ENCODE data around the gene MDM4. TPM values are rescaled to one million over a fixed set of nuclear protein-coding genes. Genes with fewer than 3 reads are reported as not detected.
"Not testable (repeated sequence)": the region's sequence is repeated elsewhere in the genome, so short reads cannot be mapped to it uniquely, and the experiment has no call there.

MDM4 gene
- total RNA-seq, 2 experiments from 2014 or later: 89.1 to 94.6 TPM

DNA sequence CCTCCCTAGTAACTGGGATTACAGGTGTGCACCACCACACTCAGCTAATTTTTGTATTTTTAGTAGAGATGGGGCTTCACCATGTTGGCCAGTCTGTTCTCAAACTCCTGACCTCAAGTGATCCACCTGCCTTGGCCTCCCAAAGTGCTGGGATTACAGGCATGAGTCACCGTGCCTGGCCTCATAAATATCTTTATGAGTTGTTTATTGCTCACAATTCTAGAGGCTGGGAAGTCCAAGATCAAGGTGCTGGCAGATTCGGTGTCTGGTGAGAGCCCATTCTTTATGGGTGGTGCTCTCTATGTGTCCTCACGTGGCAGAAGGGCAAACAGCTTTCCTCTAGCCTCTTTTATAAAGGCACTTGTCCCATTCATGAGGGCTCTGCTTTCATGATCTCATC lies 53.8 kb downstream of the MDM4 start:
- peaks cover 21% of the 10 kb centered on the region for H3K36me3 Mint-ChIP-seq (ENCODE audit: low read depth)
- ATAC-seq; DNase-seq; H3K27me3 Mint-ChIP-seq; H3K9me3 Mint-ChIP-seq (ENCODE audit: low read depth); H3K4me3 Mint-ChIP-seq; H3K27ac Mint-ChIP-seq; intact Hi-C loops (cut with DNase I, micrococcal nuclease); POLR2A ChIA-PET: not testable (repeated sequence)
- peaks cover 21% of the 10 kb centered on the region for H3K4me1 Mint-ChIP-seq
- CTCF ChIA-PET: interaction anchor here (0.6 kb wide), 1 partner anchor 235 kb away, joined by 4 read pairs; no protein-coding TSS in a partner anchor

DNA sequence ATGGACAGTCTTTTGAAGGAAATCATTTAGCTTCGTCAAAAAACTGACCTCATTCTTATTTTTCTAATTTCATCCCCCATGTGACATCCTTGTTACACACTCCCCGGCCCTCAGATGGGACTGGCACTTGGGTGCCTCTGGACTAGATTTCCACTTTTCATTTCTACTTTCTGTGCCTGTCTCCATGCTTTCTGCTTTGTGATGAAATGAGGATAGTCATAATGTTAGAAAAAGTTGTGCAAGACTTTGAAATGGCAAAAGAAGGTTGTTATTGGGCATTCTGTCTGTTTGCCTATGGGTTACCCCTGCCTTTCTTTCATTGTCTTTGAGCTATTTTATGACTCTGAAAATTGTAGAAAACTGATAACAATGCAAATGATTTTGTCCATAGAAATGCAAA lies 54.9 kb downstream of the MDM4 start:
- H3K27me3 Mint-ChIP-seq: no peaks in the 10 kb centered on the region
- intact Hi-C loops (cut with DNase I, micrococcal nuclease): no loop called here
- no peaks in the 10 kb centered on the region for H3K9me3 Mint-ChIP-seq (ENCODE audit: low read depth)
- H3K4me1 Mint-ChIP-seq: peaks cover 10% of the 10 kb centered on the region
- POLR2A ChIA-PET: no interaction called here
- no peak for DNase-seq
- CTCF ChIA-PET: interaction anchor here (0.7 to 1.1 kb wide), 2 partner anchors 19 to 236 kb away, joined by 3 to 4 read pairs; no protein-coding TSS in a partner anchor
- H3K27ac Mint-ChIP-seq: no peak overlapping the region
- ATAC-seq: no peak
- no peak overlapping the region for H3K4me3 Mint-ChIP-seq
- peaks cover 18% of the 10 kb centered on the region for H3K36me3 Mint-ChIP-seq (ENCODE audit: low read depth)

DNA sequence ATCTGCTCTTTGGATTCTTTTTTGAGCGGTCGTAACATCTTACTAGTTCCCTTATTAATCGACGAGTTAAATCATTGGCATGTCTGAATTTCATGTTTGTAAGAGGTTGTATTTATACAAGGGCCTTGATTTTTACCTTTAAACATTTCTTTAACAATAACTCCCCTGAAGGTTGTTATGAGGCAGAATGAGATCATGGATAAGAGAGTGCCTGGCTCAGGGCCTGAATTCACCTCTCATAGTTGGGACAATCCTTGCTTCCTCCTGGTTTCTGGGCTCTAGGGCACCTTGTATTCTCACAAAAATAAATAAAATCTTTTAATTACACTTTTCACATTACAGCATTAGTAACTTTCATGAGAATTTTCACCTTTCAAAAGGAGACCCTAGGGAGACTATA lies 55.4 kb downstream of the MDM4 start:
- Mint-ChIP-seq H3K27me3 (no peaks in the 10 kb centered on the region), H3K36me3 (ENCODE audit: low read depth) (peaks cover 18% of the 10 kb centered on the region), H3K9me3 (ENCODE audit: low read depth) (no peaks in the 10 kb centered on the region), H3K27ac (no peak overlapping the region), H3K4me1 (peaks cover 5% of the 10 kb centered on the region), H3K4me3 (no peak overlapping the region)
- ATAC-seq (no peak), DNase-seq (no peak)
- ChIA-PET CTCF (interaction anchor here (0.6 to 1.1 kb wide), 3 partner anchors 19 to 236 kb away, joined by 3 to 4 read pairs (median 3); no protein-coding TSS in a partner anchor), POLR2A (no interaction called here)
- intact Hi-C loops (cut with DNase I, micrococcal nuclease): no loop called here

DNA sequence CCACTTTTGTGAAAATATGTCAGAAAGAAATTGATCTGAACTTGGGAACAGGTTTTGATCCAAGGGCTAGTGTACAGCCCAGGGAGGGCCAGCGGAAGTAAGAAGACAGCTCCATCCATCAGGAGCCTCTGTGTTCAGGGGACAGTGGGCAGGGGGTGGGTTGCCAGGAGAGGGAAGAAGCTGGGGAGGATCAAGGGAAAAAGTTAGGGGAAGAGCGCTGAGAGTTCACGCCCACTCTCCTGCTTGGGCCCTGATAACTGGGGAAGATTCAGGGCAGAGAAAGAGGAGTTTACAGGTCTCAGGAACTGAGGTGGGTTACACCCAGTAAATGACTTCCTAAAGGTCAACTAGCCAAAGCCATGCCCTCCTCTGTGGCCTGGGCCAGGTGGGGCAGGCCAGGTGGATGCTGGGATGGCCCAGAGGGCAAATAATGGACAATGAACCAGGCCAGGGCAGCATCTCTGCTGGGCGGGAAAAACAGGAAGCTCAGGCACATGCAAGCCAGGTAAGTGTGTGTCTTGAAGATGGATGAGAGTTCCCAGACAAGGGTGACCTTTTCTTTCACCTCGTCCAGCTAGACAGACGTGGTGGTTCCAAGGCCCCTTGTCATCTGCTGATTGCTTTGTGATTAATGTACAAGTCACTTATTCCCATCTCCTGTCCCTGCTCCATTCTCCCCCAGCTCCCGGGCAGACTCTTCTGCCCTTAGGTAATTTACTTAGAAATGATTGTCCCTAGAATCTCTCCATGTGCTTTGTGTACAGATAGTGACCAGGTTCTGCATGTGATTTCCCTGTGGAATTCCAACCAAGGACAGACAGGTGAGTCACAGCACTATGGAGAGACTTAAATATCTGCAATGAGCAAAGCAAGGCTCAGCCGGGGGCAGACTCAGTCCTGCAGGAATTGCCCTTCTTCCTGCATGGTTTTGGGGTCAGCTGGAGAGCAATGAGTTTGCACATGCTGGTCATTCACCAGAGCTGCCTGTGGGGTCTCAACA lies 57.0 kb downstream of the MDM4 start:
- CTCF ChIA-PET: interaction anchor here (0.7 to 2.1 kb wide), 3 partner anchors 8 to 234 kb away, joined by 3 to 9 read pairs (median 8); no protein-coding TSS in a partner anchor
- no peak for ATAC-seq
- intact Hi-C loops (cut with DNase I, micrococcal nuclease): no loop called here
- POLR2A ChIA-PET: no interaction called here
- Mint-ChIP-seq H3K9me3 (ENCODE audit: low read depth) (no peaks in the 10 kb centered on the region), H3K27me3 (no peaks in the 10 kb centered on the region), H3K27ac (no peak overlapping the region), H3K4me3 (no peak overlapping the region), H3K4me1 (peaks cover 4% of the 10 kb centered on the region), H3K36me3 (ENCODE audit: low read depth) (peaks cover 15% of the 10 kb centered on the region)
- DNase-seq: no peak

DNA sequence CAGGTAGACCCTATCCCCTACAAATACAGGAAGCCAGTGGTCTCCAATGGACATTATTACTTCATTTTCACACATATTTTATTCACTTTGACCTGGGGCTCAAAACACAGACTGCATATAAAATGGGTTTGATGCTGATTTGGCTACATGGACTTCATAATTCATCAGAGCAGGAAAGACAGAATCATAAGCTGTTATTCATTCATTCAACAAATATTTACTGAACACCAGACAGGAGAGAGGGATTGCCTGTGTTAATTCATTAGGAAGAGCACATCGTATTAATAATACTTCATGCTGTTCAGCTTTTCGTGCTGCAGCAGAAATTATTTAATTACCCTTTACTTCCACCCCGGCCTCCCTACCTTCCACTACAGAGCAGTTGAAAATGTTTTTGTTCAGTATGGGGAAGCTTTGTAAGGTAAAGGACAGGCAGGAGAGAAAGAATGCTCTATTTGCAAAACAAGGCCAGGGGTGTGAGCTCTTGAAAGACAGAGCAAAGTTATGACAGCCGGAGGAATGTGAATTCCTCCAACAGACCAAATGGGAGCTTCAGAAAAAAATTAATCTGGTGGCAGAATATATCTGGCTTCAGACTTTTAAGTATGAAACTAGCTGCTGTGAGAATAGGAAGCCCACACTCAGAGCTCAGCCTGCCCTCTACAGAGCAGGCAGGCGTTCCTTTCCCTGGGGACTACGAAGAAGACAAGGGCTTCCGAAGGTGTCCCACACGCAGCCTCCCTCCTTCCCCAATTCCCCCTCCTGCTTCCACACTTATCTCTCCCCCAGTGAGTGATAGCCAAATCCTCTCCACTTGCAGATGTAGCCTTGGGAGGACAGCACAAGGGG lies 58.0 kb downstream of the MDM4 start:
- DNase-seq (no peak), ATAC-seq (no peak)
- Mint-ChIP-seq H3K4me1 (peaks cover 10% of the 10 kb centered on the region), H3K27me3 (no peaks in the 10 kb centered on the region), H3K36me3 (ENCODE audit: low read depth) (peaks cover 14% of the 10 kb centered on the region), H3K27ac (no peak overlapping the region), H3K9me3 (ENCODE audit: low read depth) (no peaks in the 10 kb centered on the region), H3K4me3 (no peak overlapping the region)
- intact Hi-C loops (cut with DNase I, micrococcal nuclease): no loop called here
- CTCF ChIA-PET: interaction anchor here (0.6 to 2.1 kb wide), 6 partner anchors 9 to 233 kb away, joined by 3 to 9 read pairs (median 3); no protein-coding TSS in a partner anchor
- POLR2A ChIA-PET: no interaction called here

DNA sequence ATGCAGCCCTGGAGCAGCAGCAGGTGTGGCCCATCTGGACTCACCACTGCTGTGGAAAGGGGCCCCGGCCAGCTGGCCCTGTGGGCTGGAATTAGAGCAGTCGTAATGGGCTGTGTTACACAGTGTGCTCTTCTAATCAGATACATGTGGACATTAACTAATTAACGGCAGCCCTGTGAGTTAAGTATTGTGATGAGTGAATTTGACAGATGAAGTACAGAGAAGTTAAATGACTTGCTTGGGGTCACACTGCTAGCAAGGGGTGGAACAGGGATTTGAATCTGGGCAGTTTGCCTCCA lies 58.6 kb downstream of the MDM4 start:
- POLR2A ChIA-PET: no interaction called here
- Mint-ChIP-seq H3K27ac (no peak overlapping the region), H3K9me3 (ENCODE audit: low read depth) (no peaks in the 10 kb centered on the region), H3K36me3 (ENCODE audit: low read depth) (peaks cover 11% of the 10 kb centered on the region), H3K27me3 (no peaks in the 10 kb centered on the region), H3K4me3 (no peak overlapping the region), H3K4me1 (peaks cover 15% of the 10 kb centered on the region)
- CTCF ChIA-PET: interaction anchor here (0.8 to 2.1 kb wide), 7 partner anchors 9 to 232 kb away, joined by 3 to 9 read pairs (median 3); no protein-coding TSS in a partner anchor
- ATAC-seq (no peak), DNase-seq (no peak)
- intact Hi-C loops (cut with DNase I, micrococcal nuclease): no loop called here

DNA sequence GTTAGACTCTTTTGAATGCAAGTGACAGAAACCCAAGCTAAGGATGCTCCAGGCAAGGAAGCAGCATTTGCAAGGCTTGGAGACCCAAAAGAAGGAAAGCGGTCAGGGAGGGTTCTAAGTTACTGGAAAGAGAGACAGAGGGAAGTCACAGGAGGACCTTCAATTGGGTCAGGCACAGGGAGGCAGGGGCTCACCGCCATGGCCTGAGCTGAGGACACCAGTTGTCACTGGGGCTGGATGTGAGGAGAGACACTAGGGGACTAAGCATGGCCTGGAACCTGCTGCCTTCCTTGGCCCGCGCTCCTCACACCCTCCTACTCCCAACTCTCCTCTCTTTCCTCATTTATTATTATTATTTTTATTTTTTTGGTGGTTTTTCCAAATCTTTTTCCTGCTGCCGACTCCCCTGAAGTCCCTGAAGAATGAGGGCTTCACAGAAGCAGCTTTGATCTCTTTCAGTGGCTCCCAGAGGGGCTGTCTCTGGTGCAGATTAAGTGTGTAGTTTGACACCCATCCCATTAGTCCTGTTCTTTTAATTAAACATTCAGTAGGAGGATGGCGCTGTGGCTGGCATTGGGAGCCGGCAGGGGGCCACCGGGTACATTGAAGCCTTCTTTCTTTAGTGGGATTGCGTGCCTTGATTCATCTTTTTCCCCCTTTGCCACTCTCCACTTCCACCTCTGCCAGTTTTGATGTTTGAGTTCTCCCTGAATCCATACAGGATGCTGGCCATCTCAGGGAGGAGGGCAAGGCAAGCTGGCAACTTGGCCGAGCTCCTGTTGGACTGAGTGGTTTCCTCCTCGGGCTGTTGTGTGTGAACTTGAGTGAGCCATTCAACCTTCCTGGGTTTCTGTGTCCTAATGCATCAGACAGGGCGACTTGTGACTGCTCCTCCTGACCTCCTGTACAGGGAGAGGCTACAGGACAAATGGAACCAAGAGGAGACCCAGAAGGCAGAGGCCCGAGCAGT lies 59.3 kb downstream of the MDM4 start:
- Mint-ChIP-seq H3K27me3 (no peaks in the 10 kb centered on the region), H3K4me3 (no peak overlapping the region), H3K27ac (peak overlapping the region; percentile 7), H3K36me3 (ENCODE audit: low read depth) (peaks cover 6% of the 10 kb centered on the region), H3K9me3 (ENCODE audit: low read depth) (no peaks in the 10 kb centered on the region), H3K4me1 (peaks cover 20% of the 10 kb centered on the region)
- ATAC-seq (no peak), DNase-seq (no peak)
- intact Hi-C loops (cut with DNase I, micrococcal nuclease): no loop called here
- ChIA-PET POLR2A (no interaction called here), CTCF (interaction anchor here (0.8 to 2.1 kb wide), 4 partner anchors 10 to 231 kb away, joined by 3 to 9 read pairs (median 4); no protein-coding TSS in a partner anchor)

DNA sequence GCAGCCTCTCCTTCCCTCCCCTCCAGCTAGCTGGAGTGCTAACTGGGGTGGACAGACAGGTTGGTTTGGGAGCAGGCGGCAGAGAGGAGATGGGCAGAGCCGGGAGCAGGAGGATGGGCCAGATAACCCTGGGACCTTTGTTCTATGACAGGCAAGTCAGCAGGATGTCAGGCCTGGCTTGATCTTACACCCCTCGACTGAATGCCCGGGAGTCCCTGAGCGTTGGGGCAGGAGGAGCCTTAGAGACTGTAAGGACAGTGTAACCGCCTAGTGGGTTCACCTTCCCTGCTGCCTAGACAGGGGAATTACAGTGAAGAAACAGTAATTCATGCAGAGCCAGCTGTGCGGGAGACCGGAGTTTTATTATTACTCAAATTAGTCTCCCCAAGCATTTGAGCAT lies 60.2 kb downstream of the MDM4 start:
- Mint-ChIP-seq H3K9me3 (ENCODE audit: low read depth) (no peaks in the 10 kb centered on the region), H3K36me3 (ENCODE audit: low read depth) (peaks cover 4% of the 10 kb centered on the region), H3K27me3 (no peaks in the 10 kb centered on the region), H3K4me1 (peaks cover 20% of the 10 kb centered on the region), H3K4me3 (no peak overlapping the region), H3K27ac (no peak overlapping the region)
- ATAC-seq (no peak), DNase-seq (no peak)
- POLR2A ChIA-PET: no interaction called here
- CTCF ChIA-PET: interaction anchor here (1.4 kb wide), 1 partner anchor 230 kb away, joined by 5 read pairs; no protein-coding TSS in a partner anchor
- intact Hi-C loops (cut with DNase I, micrococcal nuclease): no loop called here

DNA sequence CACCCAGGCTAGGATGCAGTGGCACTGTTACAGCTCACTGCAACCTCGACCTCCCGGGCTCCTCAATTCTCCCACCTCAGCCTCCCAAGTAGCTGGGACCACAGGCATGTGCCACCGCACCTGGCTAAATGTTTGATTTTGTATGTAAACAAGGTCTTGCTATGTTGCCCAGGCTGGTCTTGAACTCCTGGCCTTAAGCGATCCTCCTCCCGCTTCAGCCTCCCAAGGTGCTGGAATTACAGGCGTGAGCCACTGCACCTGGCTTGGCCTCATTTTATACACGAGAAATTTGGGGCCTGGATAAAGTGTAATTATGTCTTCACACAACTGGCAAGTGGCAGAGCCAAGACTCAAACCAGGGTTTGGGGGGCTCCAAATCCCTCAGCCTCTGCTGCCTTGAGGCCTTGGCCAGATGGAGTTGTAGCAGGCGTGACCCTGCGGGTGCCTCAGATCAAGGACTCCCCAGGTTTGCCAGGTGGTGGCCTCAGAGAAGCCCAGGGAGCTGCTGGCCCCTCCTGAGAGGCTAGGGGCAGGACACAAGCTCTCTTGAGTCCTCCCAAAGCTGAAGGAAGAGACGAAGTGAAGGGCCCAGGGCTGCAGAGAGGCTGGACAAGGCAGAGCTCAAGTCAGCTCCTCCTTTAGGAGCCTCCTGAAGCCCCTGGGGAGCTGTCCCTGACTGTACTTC lies 61.7 kb downstream of the MDM4 start:
- CTCF ChIA-PET: interaction anchor here (0.6 to 3.5 kb wide), 4 partner anchors 12 to 229 kb away, joined by 3 to 16 read pairs (median 4); no protein-coding TSS in a partner anchor
- POLR2A ChIA-PET: no interaction called here
- no peak overlapping the region for H3K4me3 Mint-ChIP-seq
- no peaks in the 10 kb centered on the region for H3K27me3 Mint-ChIP-seq
- no peak overlapping the region for H3K27ac Mint-ChIP-seq
- no peaks in the 10 kb centered on the region for H3K9me3 Mint-ChIP-seq (ENCODE audit: low read depth)
- H3K36me3 Mint-ChIP-seq (ENCODE audit: low read depth): no peaks in the 10 kb centered on the region
- ATAC-seq: no peak
- DNase-seq: no peak
- intact Hi-C loops (cut with DNase I, micrococcal nuclease): no loop called here
- H3K4me1 Mint-ChIP-seq: peaks cover 20% of the 10 kb centered on the region

Measured in activated CD4-positive, alpha-beta T cell treated with anti-CD3 and anti-CD28 coated beads for 36 hours (primary cell).